Measurements from ENCODE around the gene KRTAP1-4.

Gene KRTAP1-4

DNA sequence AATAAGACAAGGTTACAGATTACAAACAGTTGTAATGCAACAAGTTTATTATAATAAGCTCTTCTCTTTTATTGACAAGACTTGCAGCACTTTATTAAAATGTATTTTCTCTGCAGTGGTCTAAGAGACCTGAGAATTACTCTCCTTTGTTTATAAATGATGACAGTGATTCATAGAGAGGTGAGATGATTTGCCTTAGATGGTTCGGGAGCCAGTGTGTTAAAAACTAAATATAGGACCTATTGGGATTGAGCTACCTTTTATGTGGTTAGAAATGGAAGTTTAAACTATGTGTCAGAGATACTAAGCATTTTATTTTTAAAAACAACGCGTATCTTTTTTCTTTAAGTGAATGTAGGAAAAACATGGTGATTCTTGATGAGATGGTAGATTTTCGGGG, 33.2 kb downstream of the KRTAP1-4 start:
- no peaks in the 10 kb centered on the region for H3K36me3 ChIP-seq (ENCODE audit: control insufficient read depth in 2 of 2, insufficient read depth in 1 of 2, low read length in 2 of 2)
- ChIA-PET POLR2A (no interaction called here), CTCF (interaction anchor here (0.7 to 1.0 kb wide), 2 partner anchors 17 to 667 kb away, joined by 3 read pairs; no protein-coding TSS in a partner anchor)
- no peak overlapping the region for H3K27ac ChIP-seq (ENCODE audit: extremely low read depth, low read depth, low read length)
- H3K9me3 ChIP-seq (ENCODE audit: control insufficient read depth, insufficient read depth, low read depth, low read length): no peaks in the 10 kb centered on the region
- H3K4me1 ChIP-seq (ENCODE audit: control insufficient read depth, insufficient read depth, low read length): no peaks in the 10 kb centered on the region
- TF ChIP-seq, protein P1, sequence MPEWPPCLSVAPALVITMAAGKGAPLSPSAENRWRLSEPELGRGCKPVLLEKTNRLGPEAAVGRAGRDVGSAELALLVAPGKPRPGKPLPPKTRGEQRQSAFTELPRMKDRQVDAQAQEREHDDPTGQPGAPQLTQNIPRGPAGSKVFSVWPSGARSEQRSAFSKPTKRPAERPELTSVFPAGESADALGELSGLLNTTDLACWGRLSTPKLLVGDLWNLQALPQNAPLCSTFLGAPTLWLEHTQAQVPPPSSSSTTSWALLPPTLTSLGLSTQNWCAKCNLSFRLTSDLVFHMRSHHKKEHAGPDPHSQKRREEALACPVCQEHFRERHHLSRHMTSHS (tag by site-specific recombination; IDR thresholded peaks at IDR 0.05): no peak
- TF ChIP-seq ZNF747 (tag by site-specific recombination; IDR thresholded peaks at IDR 0.05) (no peak), ZNF274 (IDR thresholded peaks at IDR 0.05; ENCODE audit: low read length) (no peak), ZNF274 (tag by site-specific recombination; IDR thresholded peaks at IDR 0.05; ENCODE audit: borderline replicate concordance) (no peak), ZNF266 (tag by site-specific recombination; IDR thresholded peaks at IDR 0.05; ENCODE audit: low read depth) (no peak)
- H3K4me3 ChIP-seq (ENCODE audit: low read depth, low read length): no peak overlapping the region

DNA sequence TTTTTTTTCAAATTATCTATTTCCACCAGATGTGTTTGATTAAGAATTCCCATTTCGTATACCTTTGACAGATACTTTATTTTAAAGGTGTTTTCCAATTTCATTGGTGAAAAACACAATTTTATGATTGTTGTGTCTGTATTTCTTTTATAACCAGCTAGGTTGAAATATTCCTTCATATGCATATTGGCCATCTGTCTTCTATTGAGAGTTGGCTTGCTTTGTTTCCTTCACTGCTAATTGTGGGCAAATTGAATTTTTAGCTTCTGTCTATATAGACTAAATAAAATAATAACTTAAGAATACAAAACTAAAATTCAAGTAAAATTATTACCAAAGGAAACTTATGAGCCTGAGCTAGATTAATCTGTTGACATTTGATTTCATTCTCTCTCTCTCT, 34.9 kb downstream of the KRTAP1-4 start:
- Histone ChIP-seq H3K9me3 (ENCODE audit: control insufficient read depth, insufficient read depth, low read depth, low read length) (no peaks in the 10 kb centered on the region), H3K36me3 (ENCODE audit: control insufficient read depth in 2 of 2, insufficient read depth in 1 of 2, low read length in 2 of 2) (no peaks in the 10 kb centered on the region), H3K4me1 (ENCODE audit: control insufficient read depth, insufficient read depth, low read length) (no peaks in the 10 kb centered on the region), H3K4me3 (ENCODE audit: low read depth, low read length) (no peak overlapping the region), H3K27ac (ENCODE audit: extremely low read depth, low read depth, low read length) (no peak overlapping the region)
- TF ChIP-seq ZNF146 (tag by site-specific recombination; IDR thresholded peaks at IDR 0.05) (no peak), ZNF777 (tag by site-specific recombination; IDR thresholded peaks at IDR 0.05; ENCODE audit: borderline replicate concordance) (no peak), ZNF184 (tag by site-specific recombination; IDR thresholded peaks at IDR 0.05) (no peak), ZFP3 (tag by site-specific recombination; IDR thresholded peaks at IDR 0.05; ENCODE audit: low read depth) (no peak), ZSCAN16 (tag by site-specific recombination; IDR thresholded peaks at IDR 0.05) (no peak), ZFP37 (tag by site-specific recombination; IDR thresholded peaks at IDR 0.05) (no peak), MEIS1 (CRISPR knock-in tag; IDR thresholded peaks at IDR 0.05; ENCODE audit: borderline replicate concordance) (no peak), ZNF366 (tag by site-specific recombination; conservative IDR thresholded peaks at IDR 0.05) (no peak), ZNF792 (tag by site-specific recombination; IDR thresholded peaks at IDR 0.05) (no peak), ZNF416 (tag by site-specific recombination; IDR thresholded peaks at IDR 0.05) (no peak), ZNF560 (tag by site-specific recombination; IDR thresholded peaks at IDR 0.05; ENCODE audit: borderline replicate concordance) (no peak), ZNF239 (tag by site-specific recombination; IDR thresholded peaks at IDR 0.05) (no peak), ZNF561 (tag by site-specific recombination; IDR thresholded peaks at IDR 0.05; ENCODE audit: borderline replicate concordance) (no peak), ZNF157 (tag by site-specific recombination; IDR thresholded peaks at IDR 0.05) (no peak), ZNF391 (tag by site-specific recombination; IDR thresholded peaks at IDR 0.05; ENCODE audit: borderline replicate concordance, low read depth) (no peak), MYNN (tag by site-specific recombination; IDR thresholded peaks at IDR 0.05; ENCODE audit: borderline replicate concordance) (no peak)
- TF ChIP-seq, protein P2, sequence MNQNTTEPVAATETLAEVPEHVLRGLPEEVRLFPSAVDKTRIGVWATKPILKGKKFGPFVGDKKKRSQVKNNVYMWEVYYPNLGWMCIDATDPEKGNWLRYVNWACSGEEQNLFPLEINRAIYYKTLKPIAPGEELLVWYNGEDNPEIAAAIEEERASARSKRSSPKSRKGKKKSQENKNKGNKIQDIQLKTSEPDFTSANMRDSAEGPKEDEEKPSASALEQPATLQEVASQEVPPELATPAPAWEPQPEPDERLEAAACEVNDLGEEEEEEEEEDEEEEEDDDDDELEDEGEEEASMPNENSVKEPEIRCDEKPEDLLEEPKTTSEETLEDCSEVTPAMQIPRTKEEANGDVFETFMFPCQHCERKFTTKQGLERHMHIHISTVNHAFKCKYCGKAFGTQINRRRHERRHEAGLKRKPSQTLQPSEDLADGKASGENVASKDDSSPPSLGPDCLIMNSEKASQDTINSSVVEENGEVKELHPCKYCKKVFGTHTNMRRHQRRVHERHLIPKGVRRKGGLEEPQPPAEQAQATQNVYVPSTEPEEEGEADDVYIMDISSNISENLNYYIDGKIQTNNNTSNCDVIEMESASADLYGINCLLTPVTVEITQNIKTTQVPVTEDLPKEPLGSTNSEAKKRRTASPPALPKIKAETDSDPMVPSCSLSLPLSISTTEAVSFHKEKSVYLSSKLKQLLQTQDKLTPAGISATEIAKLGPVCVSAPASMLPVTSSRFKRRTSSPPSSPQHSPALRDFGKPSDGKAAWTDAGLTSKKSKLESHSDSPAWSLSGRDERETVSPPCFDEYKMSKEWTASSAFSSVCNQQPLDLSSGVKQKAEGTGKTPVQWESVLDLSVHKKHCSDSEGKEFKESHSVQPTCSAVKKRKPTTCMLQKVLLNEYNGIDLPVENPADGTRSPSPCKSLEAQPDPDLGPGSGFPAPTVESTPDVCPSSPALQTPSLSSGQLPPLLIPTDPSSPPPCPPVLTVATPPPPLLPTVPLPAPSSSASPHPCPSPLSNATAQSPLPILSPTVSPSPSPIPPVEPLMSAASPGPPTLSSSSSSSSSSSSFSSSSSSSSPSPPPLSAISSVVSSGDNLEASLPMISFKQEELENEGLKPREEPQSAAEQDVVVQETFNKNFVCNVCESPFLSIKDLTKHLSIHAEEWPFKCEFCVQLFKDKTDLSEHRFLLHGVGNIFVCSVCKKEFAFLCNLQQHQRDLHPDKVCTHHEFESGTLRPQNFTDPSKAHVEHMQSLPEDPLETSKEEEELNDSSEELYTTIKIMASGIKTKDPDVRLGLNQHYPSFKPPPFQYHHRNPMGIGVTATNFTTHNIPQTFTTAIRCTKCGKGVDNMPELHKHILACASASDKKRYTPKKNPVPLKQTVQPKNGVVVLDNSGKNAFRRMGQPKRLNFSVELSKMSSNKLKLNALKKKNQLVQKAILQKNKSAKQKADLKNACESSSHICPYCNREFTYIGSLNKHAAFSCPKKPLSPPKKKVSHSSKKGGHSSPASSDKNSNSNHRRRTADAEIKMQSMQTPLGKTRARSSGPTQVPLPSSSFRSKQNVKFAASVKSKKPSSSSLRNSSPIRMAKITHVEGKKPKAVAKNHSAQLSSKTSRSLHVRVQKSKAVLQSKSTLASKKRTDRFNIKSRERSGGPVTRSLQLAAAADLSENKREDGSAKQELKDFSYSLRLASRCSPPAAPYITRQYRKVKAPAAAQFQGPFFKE (tag by site-specific recombination; IDR thresholded peaks at IDR 0.05; ENCODE audit: borderline replicate concordance): no peak
- TF ChIP-seq, protein P3, sequence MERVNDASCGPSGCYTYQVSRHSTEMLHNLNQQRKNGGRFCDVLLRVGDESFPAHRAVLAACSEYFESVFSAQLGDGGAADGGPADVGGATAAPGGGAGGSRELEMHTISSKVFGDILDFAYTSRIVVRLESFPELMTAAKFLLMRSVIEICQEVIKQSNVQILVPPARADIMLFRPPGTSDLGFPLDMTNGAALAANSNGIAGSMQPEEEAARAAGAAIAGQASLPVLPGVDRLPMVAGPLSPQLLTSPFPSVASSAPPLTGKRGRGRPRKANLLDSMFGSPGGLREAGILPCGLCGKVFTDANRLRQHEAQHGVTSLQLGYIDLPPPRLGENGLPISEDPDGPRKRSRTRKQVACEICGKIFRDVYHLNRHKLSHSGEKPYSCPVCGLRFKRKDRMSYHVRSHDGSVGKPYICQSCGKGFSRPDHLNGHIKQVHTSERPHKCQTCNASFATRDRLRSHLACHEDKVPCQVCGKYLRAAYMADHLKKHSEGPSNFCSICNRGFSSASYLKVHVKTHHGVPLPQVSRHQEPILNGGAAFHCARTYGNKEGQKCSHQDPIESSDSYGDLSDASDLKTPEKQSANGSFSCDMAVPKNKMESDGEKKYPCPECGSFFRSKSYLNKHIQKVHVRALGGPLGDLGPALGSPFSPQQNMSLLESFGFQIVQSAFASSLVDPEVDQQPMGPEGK (tag by site-specific recombination; IDR thresholded peaks at IDR 0.05): no peak
- ChIA-PET POLR2A (no interaction called here), CTCF (interaction anchor here (0.6 to 1.2 kb wide), 3 partner anchors 8 to 672 kb away, joined by 4 to 6 read pairs (median 5); no protein-coding TSS in a partner anchor)

All from HEK293 (cell line).